GM18499 (cell line): ENCODE measurements around the gene AXL.
A peak's percentile ranks its signal among the peaks of the same experiment; 100 is the strongest.
"Not testable (repeated sequence)": the region's sequence is repeated elsewhere in the genome, so short reads cannot be mapped to it uniquely, and the experiment has no call there.

ENCODE experiments used
- ATAC-seq: cut with Tn5 transposase; IDR thresholded peaks from one replicate; pipeline ENCODE4 v1.9.1; 2021; ENCODE audit warnings: moderate number of reproducible peaks; ENCODE audit not compliant: insufficient read depth, unreplicated experiment

AXL gene

GRCh38 chr19:41269055-41269454 is 50.0 kb downstream of the AXL start:
- no peak for ATAC-seq

- ATAC-seq = no peak
These were observed 50.5 kb downstream of the AXL start for GRCh38 chr19:41269571-41269970.

GRCh38 chr19:41273076-41273475 is 54.1 kb downstream of the AXL start:
- ATAC-seq = no peak

DNA sequence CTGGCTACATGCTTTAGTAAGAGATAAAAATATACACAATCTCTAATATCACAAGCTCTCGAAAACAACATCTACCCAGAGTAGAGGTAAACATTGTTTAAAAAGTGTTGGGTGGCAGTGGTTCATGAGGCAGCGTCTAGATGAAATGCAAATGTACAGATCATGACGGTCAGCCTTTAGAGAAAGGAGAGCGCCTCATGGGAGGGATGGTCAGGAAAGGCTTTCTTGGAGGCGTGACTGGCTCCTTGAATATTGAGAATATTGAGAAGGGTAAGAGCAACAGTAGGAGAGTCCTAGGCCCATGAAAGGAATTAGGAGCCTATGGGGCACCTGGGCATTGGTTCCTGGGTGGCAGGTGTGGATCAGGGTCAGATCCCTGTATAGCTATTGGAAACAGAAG is 55.8 kb downstream of the AXL start:
- no peak for ATAC-seq

- ATAC-seq = no peak
These were observed 57.2 kb downstream of the AXL start for GRCh38 chr19:41276231-41276630.

DNA sequence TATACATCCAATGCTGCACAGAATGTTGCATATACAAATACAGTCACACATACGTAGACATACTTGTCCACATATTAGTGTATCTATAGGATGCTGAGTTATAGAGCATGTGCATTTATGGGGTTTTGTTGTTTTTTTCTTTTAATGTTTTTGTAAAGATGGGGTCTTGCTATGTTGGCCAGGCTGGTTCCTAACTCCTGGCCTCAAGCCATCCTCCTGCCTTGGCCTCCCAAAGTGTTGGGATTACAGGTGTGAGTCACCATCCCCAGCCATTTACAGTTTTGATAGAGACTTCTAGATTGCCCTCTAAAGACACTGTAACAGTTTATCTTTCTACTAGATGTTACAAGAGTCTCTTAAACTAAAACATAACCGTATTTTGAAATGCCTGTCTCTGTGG is 59.5 kb downstream of the AXL start:
- no peak for ATAC-seq

- ATAC-seq = no peak
These were observed 69.9 kb downstream of the AXL start for GRCh38 chr19:41288673-41289530.

DNA sequence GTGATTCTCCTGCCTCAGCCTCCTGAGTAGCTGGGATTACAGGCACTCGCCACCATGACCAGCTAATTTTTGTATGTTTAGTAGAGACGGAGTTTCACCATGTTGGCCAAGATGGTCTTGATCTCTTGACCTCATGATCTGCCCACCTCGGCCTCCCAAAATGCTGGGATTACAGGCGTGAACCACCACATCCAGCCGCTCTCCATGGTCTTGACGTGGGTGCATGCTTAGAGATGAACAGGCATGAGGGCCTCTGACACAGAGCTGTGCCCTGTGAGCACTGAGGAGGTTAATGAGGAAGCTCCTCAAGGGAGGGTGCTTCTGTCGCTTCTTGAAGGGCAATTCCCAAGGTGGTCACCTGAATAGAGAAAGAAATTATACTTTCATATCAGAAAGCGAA is 70.8 kb downstream of the AXL start:
- ATAC-seq = not testable (repeated sequence)

DNA sequence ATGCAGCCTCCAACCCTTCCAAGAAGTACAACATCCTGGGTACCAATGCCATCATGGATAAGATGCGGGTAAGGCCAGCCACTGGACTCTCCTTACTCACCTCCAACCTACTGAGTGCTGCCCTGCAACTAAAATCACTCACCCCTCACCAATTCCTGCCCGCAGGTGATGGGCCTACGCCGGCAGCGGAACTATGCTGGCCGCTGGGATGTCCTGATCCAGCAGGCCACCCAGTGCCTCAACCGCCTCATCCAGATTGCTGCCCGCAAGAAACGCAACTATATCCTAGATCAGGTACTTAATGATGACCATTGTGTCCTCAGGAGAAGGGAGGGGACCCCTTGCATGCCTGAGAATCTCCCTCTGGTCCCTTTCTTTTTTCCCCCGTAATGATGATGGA is 75.4 kb downstream of the AXL start:
- ATAC-seq = no peak

GRCh38 chr19:41295499-41295898 is 76.5 kb downstream of the AXL start:
- ATAC-seq = no peak

DNA sequence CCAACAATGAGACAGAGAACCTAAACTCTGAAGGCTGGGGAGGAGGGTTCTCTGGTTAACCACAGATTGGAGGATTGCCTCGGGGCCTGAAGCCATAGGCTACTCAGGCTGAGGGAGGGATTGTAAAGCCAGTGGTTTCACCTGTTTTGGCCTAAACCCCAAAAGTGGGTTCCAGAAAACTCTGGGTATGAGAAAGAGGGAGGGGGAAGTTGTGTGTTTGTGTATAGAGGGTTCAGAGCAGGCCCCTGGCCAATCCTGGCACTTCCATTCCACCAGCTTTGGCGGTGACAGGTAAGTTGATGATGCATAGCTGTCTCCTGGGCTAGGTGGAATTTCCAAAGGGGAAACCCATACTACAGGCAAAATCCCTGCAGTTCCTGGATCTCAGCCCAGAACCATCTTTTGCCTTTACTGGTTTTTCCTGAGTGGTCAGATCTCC is 77.4 kb downstream of the AXL start:
- no peak for ATAC-seq

GRCh38 chr19:41297628-41298347 is 78.8 kb downstream of the AXL start:
- ATAC-seq = peak; percentile 42

- ATAC-seq = no peak
These were observed 79.4 kb downstream of the AXL start for GRCh38 chr19:41298348-41298964.

GRCh38 chr19:41299046-41299754 is 80.2 kb downstream of the AXL start:
- no peak for ATAC-seq

- ATAC-seq = no peak
These were observed 80.7 kb downstream of the AXL start for GRCh38 chr19:41299755-41300089.

DNA sequence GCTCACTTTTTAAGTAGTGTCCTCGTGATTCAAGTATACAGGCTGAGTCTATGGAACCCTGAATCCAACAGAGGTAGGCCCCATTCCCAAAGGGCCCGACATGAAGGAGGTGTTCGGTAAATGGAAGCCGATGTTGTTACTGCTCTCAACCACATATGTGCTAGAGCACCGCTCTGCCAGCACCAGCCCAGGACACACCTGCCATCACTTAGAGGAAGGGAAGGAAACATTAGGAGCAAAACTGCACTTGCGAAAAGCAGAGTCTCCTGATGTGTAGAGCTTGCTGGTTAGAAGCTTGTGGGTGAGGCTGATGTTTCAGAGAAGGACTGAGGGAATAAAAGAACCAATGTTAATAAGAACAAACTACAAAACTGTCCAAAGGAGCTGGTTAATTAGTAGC is 81.5 kb downstream of the AXL start:
- ATAC-seq = no peak

GRCh38 chr19:41302624-41303351 is 83.8 kb downstream of the AXL start:
- ATAC-seq = no peak

DNA sequence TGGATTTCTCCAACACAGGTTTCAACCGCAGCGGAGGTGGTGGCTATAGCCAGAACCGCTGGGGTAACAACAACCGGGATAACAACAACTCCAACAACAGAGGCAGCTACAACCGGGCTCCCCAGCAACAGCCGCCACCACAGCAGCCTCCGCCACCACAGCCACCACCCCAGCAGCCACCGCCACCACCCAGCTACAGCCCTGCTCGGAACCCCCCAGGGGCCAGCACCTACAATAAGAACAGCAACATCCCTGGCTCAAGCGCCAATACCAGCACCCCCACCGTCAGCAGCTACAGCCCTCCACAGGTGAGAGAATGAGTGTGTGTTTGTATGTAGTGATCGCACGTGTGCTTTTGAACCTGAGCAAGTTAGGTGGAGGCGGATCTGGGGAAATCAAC is 84.9 kb downstream of the AXL start:
- no peak for ATAC-seq

- ATAC-seq = no peak
These were observed 85.9 kb downstream of the AXL start for GRCh38 chr19:41304706-41305483.
